Lower leg skin (tissue), 4 donors: ENCODE results near the gene ARHGEF12. TPM values are rescaled to one million over a fixed set of nuclear protein-coding genes. Genes with fewer than 3 reads are reported as not detected.

Experiments used
- DNase-seq, 2 donors: peaks; one replicate each; pipeline ENCODE4 v3.0.0-alpha.2; 2019; ENCODE audit warnings: low spot score in 2 of 2
- H3K4me3 ChIP-seq: fragments of 200-600 bp; sonication (generic); 2 replicates; pipeline ENCODE4 v1.5.1; 2017; ENCODE audit warnings: mild to moderate bottlenecking, low read depth; ENCODE audit not compliant: poor library complexity, severe bottlenecking
- CTCF ChIP-seq, 3 donors: fragments of 450-650 bp; IDR thresholded peaks; one replicate each; pipeline ENCODE4 v1.5.1; 2016; ENCODE audit warnings: antibody characterized with exemption in 3 of 3, mild to moderate bottlenecking in 3 of 3, moderate library complexity in 2 of 3
- POLR2A ChIP-seq, 2 donors: fragments of 450-650 bp; IDR thresholded peaks; one replicate each; pipeline ENCODE4 v1.6.1; 2016 to 2017; ENCODE audit warnings: antibody characterized with exemption in 2 of 2, mild to moderate bottlenecking in 1 of 2, moderate library complexity in 1 of 2
- WGBS, 2 donors: methylation state at CpG; one replicate each; pipeline ENCODE4 v1.1.5; 2018; 5-methylcytosine and 5-hydroxymethylcytosine counted together
- intact Hi-C: fragments of 100-400 bp; cut with DNase I; formaldehyde crosslinking; loops from one replicate; pipeline ENCODE4 v1.15.0; 2023; ENCODE audit warnings: low total_unique reads
- total RNA-seq, 4 donors: library from RNA; depleted of rRNA; stranded (reverse); fragments of >200 nt; gene quantifications; one replicate each; pipeline ENCODE4 v1.1.0, GENCODE V29; 2016

Gene ARHGEF12
- total RNA-seq, 4 donors from 2014 or later, result 124 to 153 (median 132) TPM

GRCh38 chr11:120424185-120424969 lies 88.2 kb downstream of the ARHGEF12 start:
- DNase-seq, result no peak
- no peak for TF ChIP-seq POLR2A (IDR thresholded peaks at IDR 0.05)
- TF ChIP-seq CTCF (IDR thresholded peaks at IDR 0.05), result no peak
- WGBS, 2 donors, result 56 to 66% methylated on average over 3 of the region's 3 CpGs
- no peak overlapping the region for H3K4me3 ChIP-seq
- intact Hi-C loops, result no loop called here

GRCh38 chr11:120424970-120425332 lies 88.7 kb downstream of the ARHGEF12 start:
- no peak overlapping the region for H3K4me3 ChIP-seq
- DNase-seq, result no peak
- intact Hi-C loops, result no loop called here
- no peak for TF ChIP-seq POLR2A (IDR thresholded peaks at IDR 0.05)
- TF ChIP-seq CTCF (IDR thresholded peaks at IDR 0.05), result no peak
- WGBS, 2 donors, result 79 to 86% methylated on average over 3 of the region's 3 CpGs

- TF ChIP-seq POLR2A (IDR thresholded peaks at IDR 0.05) (no peak), CTCF (IDR thresholded peaks at IDR 0.05) (no peak)
- 76 to 77% methylated on average over 3 of the region's 3 CpGs for WGBS, 2 donors
- no peak for DNase-seq
- intact Hi-C loops, result no loop called here
- H3K4me3 ChIP-seq, result no peak overlapping the region
Measured at GRCh38 chr11:120425527-120425926, 89.3 kb downstream of the ARHGEF12 start.

- no peak for DNase-seq
- intact Hi-C loops, result no loop called here
Measured at GRCh38 chr11:120430146-120430545, 93.9 kb downstream of the ARHGEF12 start.

GRCh38 chr11:120431633-120432032 lies 95.4 kb downstream of the ARHGEF12 start:
- intact Hi-C loops, result no loop called here
- DNase-seq, result no peak
- H3K4me3 ChIP-seq, result no peak overlapping the region
- TF ChIP-seq POLR2A (IDR thresholded peaks at IDR 0.05), result no peak
- TF ChIP-seq CTCF (IDR thresholded peaks at IDR 0.05), result no peak
- 78 to 79% methylated on average over 3 of the region's 3 CpGs for WGBS, 2 donors

More at GRCh38 chr11:120430146-120430545, 93.9 kb downstream of the ARHGEF12 start:
- TF ChIP-seq CTCF (IDR thresholded peaks at IDR 0.05) (no peak), POLR2A (IDR thresholded peaks at IDR 0.05) (no peak)
- no peak overlapping the region for H3K4me3 ChIP-seq
